Superior temporal gyrus (tissue), 1 donor: ENCODE results near the gene NRXN3.
A peak's percentile ranks its signal among the peaks of the same experiment; 100 is the strongest.

Experiments
- DNase-seq: peaks from one replicate; pipeline ENCODE4 v3.0.0-alpha.2; 2016; ENCODE audit errors: extremely low spot score

Gene NRXN3

GRCh38 chr14:79351011-79351410 lies 1180.8 kb downstream of the NRXN3 start:
- no peak for DNase-seq

GRCh38 chr14:79352076-79352630 lies 1182.0 kb downstream of the NRXN3 start:
- DNase-seq: no peak

- DNase-seq: no peak
Measured at GRCh38 chr14:79354336-79354735, 1184.2 kb downstream of the NRXN3 start.

- no peak for DNase-seq
Measured at GRCh38 chr14:79356040-79356439, 1185.9 kb downstream of the NRXN3 start.

- DNase-seq: no peak
Measured at GRCh38 chr14:79357307-79357706, 1187.1 kb downstream of the NRXN3 start.

GRCh38 chr14:79363291-79363690 lies 1193.1 kb downstream of the NRXN3 start:
- no peak for DNase-seq

GRCh38 chr14:79369359-79370332 lies 1199.5 kb downstream of the NRXN3 start:
- no peak for DNase-seq

GRCh38 chr14:79370969-79371368 lies 1200.8 kb downstream of the NRXN3 start:
- no peak for DNase-seq

GRCh38 chr14:79373451-79373850 lies 1203.3 kb downstream of the NRXN3 start:
- no peak for DNase-seq

GRCh38 chr14:79375356-79375755 lies 1205.2 kb downstream of the NRXN3 start:
- no peak for DNase-seq

- no peak for DNase-seq
Measured at GRCh38 chr14:79376557-79376956, 1206.4 kb downstream of the NRXN3 start.

GRCh38 chr14:79378020-79378419 lies 1207.8 kb downstream of the NRXN3 start:
- no peak for DNase-seq

- no peak for DNase-seq
Measured at GRCh38 chr14:79379266-79379665, 1209.1 kb downstream of the NRXN3 start.

- no peak for DNase-seq
Measured at GRCh38 chr14:79383031-79383430, 1212.9 kb downstream of the NRXN3 start.

GRCh38 chr14:79383475-79383874 lies 1213.3 kb downstream of the NRXN3 start:
- no peak for DNase-seq

GRCh38 chr14:79395061-79395460 lies 1224.9 kb downstream of the NRXN3 start:
- no peak for DNase-seq

- DNase-seq: peak; percentile 35
Measured at GRCh38 chr14:79404874-79405511, 1234.8 kb downstream of the NRXN3 start.

GRCh38 chr14:79405512-79405910 lies 1235.3 kb downstream of the NRXN3 start:
- no peak for DNase-seq

- DNase-seq: no peak
Measured at GRCh38 chr14:79407572-79407971, 1237.4 kb downstream of the NRXN3 start.

GRCh38 chr14:79408696-79409095 lies 1238.5 kb downstream of the NRXN3 start:
- DNase-seq: no peak

- no peak for DNase-seq
Measured at GRCh38 chr14:79411403-79412174, 1241.4 kb downstream of the NRXN3 start.

- DNase-seq: no peak
Measured at GRCh38 chr14:79412822-79413221, 1242.6 kb downstream of the NRXN3 start.
